ENCODE measurements around the gene ZBTB1.

DNA sequence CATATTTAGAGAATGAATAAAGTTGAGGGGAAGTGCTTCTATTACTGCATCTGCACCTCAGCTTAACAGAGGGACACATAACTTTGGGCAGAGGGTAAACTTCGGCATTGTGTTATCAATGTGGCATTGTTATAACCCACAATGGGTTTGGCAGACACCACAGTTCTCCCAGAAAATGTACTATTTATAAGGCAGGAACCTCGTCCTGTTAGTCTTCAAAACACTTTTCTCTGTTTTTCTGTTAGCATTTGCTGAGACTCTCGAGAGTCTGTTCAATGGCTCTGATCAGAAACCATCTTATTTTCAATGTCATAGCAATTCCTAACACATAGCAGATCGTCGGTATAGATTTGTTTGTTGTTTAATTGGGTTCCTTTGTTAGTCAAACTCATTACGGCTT, 59.1 kb downstream of the ZBTB1 start:
- TF ChIP-seq CSDC2 (CRISPR knock-in tag; IDR thresholded peaks at IDR 0.05) (no peak), ARNTL (CRISPR knock-in tag; IDR thresholded peaks at IDR 0.05; ENCODE audit: borderline replicate concordance, low read depth) (no peak), ZNF70 (CRISPR knock-in tag; IDR thresholded peaks at IDR 0.05) (no peak), ZNF8 (CRISPR knock-in tag; IDR thresholded peaks at IDR 0.05) (no peak), ZFP3 (CRISPR knock-in tag; IDR thresholded peaks at IDR 0.05) (no peak), RARB (CRISPR knock-in tag; IDR thresholded peaks at IDR 0.05) (no peak), TCF4 (CRISPR knock-in tag; IDR thresholded peaks at IDR 0.05; ENCODE audit: borderline replicate concordance) (no peak), ZNF565 (CRISPR knock-in tag; conservative IDR thresholded peaks at IDR 0.05; ENCODE audit: low read depth) (no peak)
- TF ChIP-seq, protein P1, sequence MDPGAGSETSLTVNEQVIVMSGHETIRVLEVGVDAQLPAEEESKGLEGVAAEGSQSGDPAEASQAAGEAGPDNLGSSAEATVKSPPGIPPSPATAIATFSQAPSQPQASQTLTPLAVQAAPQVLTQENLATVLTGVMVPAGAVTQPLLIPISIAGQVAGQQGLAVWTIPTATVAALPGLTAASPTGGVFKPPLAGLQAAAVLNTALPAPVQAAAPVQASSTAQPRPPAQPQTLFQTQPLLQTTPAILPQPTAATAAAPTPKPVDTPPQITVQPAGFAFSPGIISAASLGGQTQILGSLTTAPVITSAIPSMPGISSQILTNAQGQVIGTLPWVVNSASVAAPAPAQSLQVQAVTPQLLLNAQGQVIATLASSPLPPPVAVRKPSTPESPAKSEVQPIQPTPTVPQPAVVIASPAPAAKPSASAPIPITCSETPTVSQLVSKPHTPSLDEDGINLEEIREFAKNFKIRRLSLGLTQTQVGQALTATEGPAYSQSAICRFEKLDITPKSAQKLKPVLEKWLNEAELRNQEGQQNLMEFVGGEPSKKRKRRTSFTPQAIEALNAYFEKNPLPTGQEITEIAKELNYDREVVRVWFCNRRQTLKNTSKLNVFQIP (CRISPR knock-in tag; IDR thresholded peaks at IDR 0.05; ENCODE audit: borderline replicate concordance, low read depth): no peak
- TF ChIP-seq, protein P2, sequence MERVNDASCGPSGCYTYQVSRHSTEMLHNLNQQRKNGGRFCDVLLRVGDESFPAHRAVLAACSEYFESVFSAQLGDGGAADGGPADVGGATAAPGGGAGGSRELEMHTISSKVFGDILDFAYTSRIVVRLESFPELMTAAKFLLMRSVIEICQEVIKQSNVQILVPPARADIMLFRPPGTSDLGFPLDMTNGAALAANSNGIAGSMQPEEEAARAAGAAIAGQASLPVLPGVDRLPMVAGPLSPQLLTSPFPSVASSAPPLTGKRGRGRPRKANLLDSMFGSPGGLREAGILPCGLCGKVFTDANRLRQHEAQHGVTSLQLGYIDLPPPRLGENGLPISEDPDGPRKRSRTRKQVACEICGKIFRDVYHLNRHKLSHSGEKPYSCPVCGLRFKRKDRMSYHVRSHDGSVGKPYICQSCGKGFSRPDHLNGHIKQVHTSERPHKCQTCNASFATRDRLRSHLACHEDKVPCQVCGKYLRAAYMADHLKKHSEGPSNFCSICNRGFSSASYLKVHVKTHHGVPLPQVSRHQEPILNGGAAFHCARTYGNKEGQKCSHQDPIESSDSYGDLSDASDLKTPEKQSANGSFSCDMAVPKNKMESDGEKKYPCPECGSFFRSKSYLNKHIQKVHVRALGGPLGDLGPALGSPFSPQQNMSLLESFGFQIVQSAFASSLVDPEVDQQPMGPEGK (CRISPR knock-in tag; IDR thresholded peaks at IDR 0.05; ENCODE audit: borderline replicate concordance): no peak
- TF ChIP-seq, protein P3, sequence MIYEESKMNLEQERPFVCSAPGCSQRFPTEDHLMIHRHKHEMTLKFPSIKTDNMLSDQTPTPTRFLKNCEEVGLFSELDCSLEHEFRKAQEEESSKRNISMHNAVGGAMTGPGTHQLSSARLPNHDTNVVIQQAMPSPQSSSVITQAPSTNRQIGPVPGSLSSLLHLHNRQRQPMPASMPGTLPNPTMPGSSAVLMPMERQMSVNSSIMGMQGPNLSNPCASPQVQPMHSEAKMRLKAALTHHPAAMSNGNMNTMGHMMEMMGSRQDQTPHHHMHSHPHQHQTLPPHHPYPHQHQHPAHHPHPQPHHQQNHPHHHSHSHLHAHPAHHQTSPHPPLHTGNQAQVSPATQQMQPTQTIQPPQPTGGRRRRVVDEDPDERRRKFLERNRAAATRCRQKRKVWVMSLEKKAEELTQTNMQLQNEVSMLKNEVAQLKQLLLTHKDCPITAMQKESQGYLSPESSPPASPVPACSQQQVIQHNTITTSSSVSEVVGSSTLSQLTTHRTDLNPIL (CRISPR knock-in tag; IDR thresholded peaks at IDR 0.05; ENCODE audit: low read depth): no peak
- TF ChIP-seq, protein P4, sequence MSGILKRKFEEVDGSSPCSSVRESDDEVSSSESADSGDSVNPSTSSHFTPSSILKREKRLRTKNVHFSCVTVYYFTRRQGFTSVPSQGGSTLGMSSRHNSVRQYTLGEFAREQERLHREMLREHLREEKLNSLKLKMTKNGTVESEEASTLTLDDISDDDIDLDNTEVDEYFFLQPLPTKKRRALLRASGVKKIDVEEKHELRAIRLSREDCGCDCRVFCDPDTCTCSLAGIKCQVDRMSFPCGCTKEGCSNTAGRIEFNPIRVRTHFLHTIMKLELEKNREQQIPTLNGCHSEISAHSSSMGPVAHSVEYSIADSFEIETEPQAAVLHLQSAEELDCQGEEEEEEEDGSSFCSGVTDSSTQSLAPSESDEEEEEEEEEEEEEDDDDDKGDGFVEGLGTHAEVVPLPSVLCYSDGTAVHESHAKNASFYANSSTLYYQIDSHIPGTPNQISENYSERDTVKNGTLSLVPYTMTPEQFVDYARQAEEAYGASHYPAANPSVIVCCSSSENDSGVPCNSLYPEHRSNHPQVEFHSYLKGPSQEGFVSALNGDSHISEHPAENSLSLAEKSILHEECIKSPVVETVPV (CRISPR knock-in tag; IDR thresholded peaks at IDR 0.05): no peak
